Smooth muscle cell (in vitro differentiated cells): ENCODE data around the gene BPIFB2. TPM values are rescaled to one million over a fixed set of nuclear protein-coding genes. Genes with fewer than 3 reads are reported as not detected.

Experiments
- DNase-seq: peaks from one replicate; lab custom pipeline; 2025; ENCODE audit not compliant: unreplicated experiment; lab: John Stamatoyannopoulos, UW
- H2AFZ ChIP-seq: fragments of 200-600 bp; sonication (generic); 2 replicates; pipeline ENCODE4 v1.6.0; 2016; ENCODE audit warnings: antibody characterized with exemption, low read depth, mild to moderate bottlenecking
- H3F3A ChIP-seq: fragments of 200-600 bp; sonication (generic); 2 replicates; pipeline ENCODE4 v1.6.0; 2017; ENCODE audit warnings: antibody characterized with exemption, low read depth
- H3K27ac ChIP-seq: fragments of 200-600 bp; sonication (generic); 2 replicates; pipeline ENCODE4 v1.5.1; 2016; ENCODE audit warnings: low read depth, mild to moderate bottlenecking
- H3K27me3 ChIP-seq: fragments of 200-600 bp; sonication (generic); 2 replicates; pipeline ENCODE4 v1.6.1; 2016; ENCODE audit warnings: low read depth, mild to moderate bottlenecking
- H3K36me3 ChIP-seq: fragments of 200-600 bp; sonication (generic); 2 replicates; pipeline ENCODE4 v1.5.1; 2016; ENCODE audit warnings: low read depth
- H3K4me1 ChIP-seq: fragments of 200-600 bp; sonication (generic); 2 replicates; pipeline ENCODE4 v1.5.1; 2016; ENCODE audit warnings: low read depth
- H3K4me2 ChIP-seq: fragments of 200-600 bp; sonication (generic); 2 replicates; pipeline ENCODE4 v1.6.0; 2016; ENCODE audit warnings: mild to moderate bottlenecking
- H3K4me3 ChIP-seq: fragments of 200-600 bp; sonication (generic); 2 replicates; pipeline ENCODE4 v1.5.1; 2016; ENCODE audit warnings: mild to moderate bottlenecking
- H3K79me2 ChIP-seq: fragments of 200-600 bp; sonication (generic); 2 replicates; pipeline ENCODE4 v1.6.0; 2016; ENCODE audit warnings: low read depth, mild to moderate bottlenecking
- H3K9ac ChIP-seq: fragments of 200-600 bp; sonication (generic); 2 replicates; pipeline ENCODE4 v1.6.0; 2016; ENCODE audit warnings: low read depth
- H3K9me3 ChIP-seq: fragments of 200-600 bp; sonication (generic); replicated peaks from 2 replicates; pipeline ENCODE4 v1.5.1; 2016; ENCODE audit warnings: low read depth
- H4K20me1 ChIP-seq: fragments of 200-600 bp; sonication (generic); 2 replicates; pipeline ENCODE4 v1.6.0; 2016; ENCODE audit warnings: low read depth
- CTCF ChIP-seq: fragments of 200-600 bp; sonication (generic); IDR thresholded peaks from 2 replicates; pipeline ENCODE4 v1.5.1; 2017; ENCODE audit warnings: borderline replicate concordance, mild to moderate bottlenecking, antibody characterized with exemption; ENCODE audit not compliant: insufficient read depth, poor library complexity, severe bottlenecking
- WGBS: methylation state at CpG from one replicate; pipeline ENCODE4 v1.1.7; 2016; ENCODE audit warnings: low lambda C conversion rate; 5-methylcytosine and 5-hydroxymethylcytosine counted together
- polyA plus RNA-seq: library from polyadenylated mRNA; unstranded; fragments of >200 nt; fragmentation: Nextera tagmentation; extraction: Ambion mirVana; gene quantifications from 2 replicates; pipeline ENCODE4 v1.2.1, GENCODE V29; 2016
- total RNA-seq: library from RNA; depleted of rRNA; stranded (reverse); fragments of >200 nt; gene quantifications from 2 replicates; pipeline ENCODE4 v1.2.3, GENCODE V29; 2014

BPIFB2 gene
- total and polyA plus RNA-seq, 2 experiments from 2014 or later, result not detected

GRCh38 chr20:33033381-33033780, 25.9 kb downstream of the BPIFB2 start:
- TF ChIP-seq CTCF, result no peak

GRCh38 chr20:33034115-33034514, 26.6 kb downstream of the BPIFB2 start:
- 75% methylated on average over 5 of the region's 5 CpGs for WGBS
- DNase-seq, result no peak
- peaks cover 24% of the 10 kb centered on the region for H3K27me3 ChIP-seq
- no peak overlapping the region for H3K9ac ChIP-seq
- H3K9me3 ChIP-seq, result no peaks in the 10 kb centered on the region
- H3K4me3 ChIP-seq, result no peak overlapping the region
- no peaks in the 10 kb centered on the region for H4K20me1 ChIP-seq
- no peak overlapping the region for H3K27ac ChIP-seq
- TF ChIP-seq CTCF, result no peak
- H2AFZ ChIP-seq, result no peak overlapping the region
- H3K79me2 ChIP-seq, result no peaks in the 10 kb centered on the region
- no peak overlapping the region for H3K4me2 ChIP-seq
- no peaks in the 10 kb centered on the region for H3K4me1 ChIP-seq
- H3K36me3 ChIP-seq, result no peaks in the 10 kb centered on the region
- no peaks in the 10 kb centered on the region for H3F3A ChIP-seq

More at GRCh38 chr20:33033381-33033780, 25.9 kb downstream of the BPIFB2 start:
- H3K4me2 ChIP-seq, result no peak overlapping the region
- H3K9ac ChIP-seq, result no peak overlapping the region
- no peaks in the 10 kb centered on the region for H3K36me3 ChIP-seq
- 73% methylated on average over 5 of the region's 5 CpGs for WGBS
- H3F3A ChIP-seq, result no peaks in the 10 kb centered on the region
- DNase-seq, result no peak
- no peaks in the 10 kb centered on the region for H3K79me2 ChIP-seq
- no peaks in the 10 kb centered on the region for H4K20me1 ChIP-seq
- no peaks in the 10 kb centered on the region for H3K4me1 ChIP-seq
- H3K9me3 ChIP-seq, result no peaks in the 10 kb centered on the region
- H3K27ac ChIP-seq, result no peak overlapping the region
- H3K27me3 ChIP-seq, result peaks cover 31% of the 10 kb centered on the region
- H3K4me3 ChIP-seq, result no peak overlapping the region
- H2AFZ ChIP-seq, result no peak overlapping the region

- Histone ChIP-seq H3K36me3 (no peaks in the 10 kb centered on the region), H2AFZ (no peak overlapping the region), H3K79me2 (no peaks in the 10 kb centered on the region), H3K4me3 (no peak overlapping the region), H3F3A (no peaks in the 10 kb centered on the region), H4K20me1 (no peaks in the 10 kb centered on the region), H3K4me1 (no peaks in the 10 kb centered on the region), H3K27me3 (peaks cover 16% of the 10 kb centered on the region), H3K4me2 (no peak overlapping the region), H3K9ac (no peak overlapping the region), H3K9me3 (no peaks in the 10 kb centered on the region), H3K27ac (no peak overlapping the region)
- DNase-seq, result no peak
- no peak for TF ChIP-seq CTCF
- WGBS, result 86% methylated on average over 6 of the region's 6 CpGs
These were observed 27.5 kb downstream of the BPIFB2 start for GRCh38 chr20:33034901-33035492.

- no peak for DNase-seq
- no peak overlapping the region for H3K4me2 ChIP-seq
- TF ChIP-seq CTCF, result no peak
- 78% methylated on average over 5 of the region's 5 CpGs for WGBS
- no peak overlapping the region for H3K9ac ChIP-seq
- no peak overlapping the region for H3K4me3 ChIP-seq
- H3K27ac ChIP-seq, result no peak overlapping the region
- no peaks in the 10 kb centered on the region for H3K9me3 ChIP-seq
- H4K20me1 ChIP-seq, result no peaks in the 10 kb centered on the region
- no peaks in the 10 kb centered on the region for H3K4me1 ChIP-seq
- peaks cover 13% of the 10 kb centered on the region for H3K27me3 ChIP-seq
- H3K36me3 ChIP-seq, result no peaks in the 10 kb centered on the region
- H3F3A ChIP-seq, result no peaks in the 10 kb centered on the region
- H3K79me2 ChIP-seq, result no peaks in the 10 kb centered on the region
- H2AFZ ChIP-seq, result no peak overlapping the region
These were observed 30.0 kb downstream of the BPIFB2 start for GRCh38 chr20:33037456-33037855.
